HepG2 (cell line): ENCODE data around the gene PRKCE. TPM values are rescaled to one million over a fixed set of nuclear protein-coding genes. Genes with fewer than 3 reads are reported as not detected.

ENCODE experiments used
- ATAC-seq: fragments of 200-7000 bp; cut with Tn5 transposase; 3 replicates; pipeline ENCODE4 v1.9.1; 2020; ENCODE audit warnings: mild to moderate bottlenecking, moderate library complexity
- BruUV-seq: library from RNA; stranded (reverse); fragments of 400-500 nt; replicated peaks from 2 replicates; lab custom pipeline; 2021; lab: Mats Ljungman, UMichigan
- CTCF ChIA-PET: fragments of 300-600 bp; formaldehyde crosslinking; extraction: SDS; loops from one replicate; lab custom pipeline; 2021; ENCODE audit warnings: low total read pairs, inconsistent platforms, low intra/inter-chr PET ratio; lab: Yijun Ruan, JAX
- POLR2A ChIA-PET: fragments of 350-600 bp; sonication (Branson Sonifier 250); formaldehyde crosslinking; loops from one replicate; lab custom pipeline; 2020; ENCODE audit warnings: antibody characterized with exemption, inconsistent platforms; lab: Yijun Ruan, JAX
- DNase-seq: peaks from one replicate; pipeline ENCODE4 v3.0.0-alpha.2; 2015; ENCODE audit warnings: low spot score
- FAIRE-seq: peaks from 3 replicates; lab custom pipeline; 2011; peaks lifted over from hg19 to GRCh38; lab: Jason Lieb, UNC
- H2AFZ ChIP-seq: one replicate; pipeline ENCODE4 v1.6.1; 2011; ENCODE audit warnings: low read length, inconsistent platforms
- H3K27ac ChIP-seq: fragments of 300-600 bp; 3 replicates; pipeline ENCODE4 v1.8.0; 2011; ENCODE audit warnings: mixed run types, mild to moderate bottlenecking, mixed read lengths, low read length, inconsistent platforms; ENCODE audit not compliant: insufficient read depth; ENCODE audit errors: extremely low read length
- H3K27me3 ChIP-seq, 2 experiments: fragments of 200-600 bp in 1 of 2; 2 replicates in 1 of 2; 3 replicates in 1 of 2; pipeline versions ENCODE4 v1.6.0 to v1.8.0; 2011; ENCODE audit warnings: low read length in 2 of 2, mild to moderate bottlenecking in 2 of 2, moderate library complexity in 2 of 2, inconsistent platforms in 1 of 2; ENCODE audit not compliant: insufficient read depth in 2 of 2, control insufficient read depth in 1 of 2
- H3K36me3 ChIP-seq, 2 experiments: fragments of 200-600 bp in 1 of 2; replicated peaks in 1 of 2; 2 replicates in 1 of 2; 3 replicates in 1 of 2; pipeline versions ENCODE4 v1.5.1 to v1.8.0; 2011; ENCODE audit warnings: low read length in 2 of 2, inconsistent platforms in 1 of 2; ENCODE audit not compliant: insufficient read depth in 2 of 2, control insufficient read depth in 1 of 2
- H3K4me1 ChIP-seq: 2 replicates; pipeline ENCODE4 v1.5.1; 2012; ENCODE audit warnings: low read length, inconsistent platforms; ENCODE audit not compliant: insufficient read depth
- H3K4me2 ChIP-seq: 2 replicates; pipeline ENCODE4 v1.6.0; 2011; ENCODE audit warnings: low read depth, low read length, inconsistent platforms
- H3K4me3 ChIP-seq, 3 experiments: fragments of 200-600 bp in 1 of 3; sonication (generic), shearing (Covaris generic) in 1 of 3; replicated peaks in 1 of 3; 2 replicates each; pipeline ENCODE4 v1.5.1; 2011 to 2016; ENCODE audit warnings: low read length in 3 of 3, inconsistent platforms in 2 of 3, low read depth in 2 of 3, mild to moderate bottlenecking in 2 of 3, control low read depth in 1 of 3, mixed read lengths in 1 of 3; ENCODE audit not compliant: insufficient read depth in 1 of 3
- H3K79me2 ChIP-seq: one replicate; pipeline ENCODE4 v1.6.1; 2011; ENCODE audit warnings: low read length, inconsistent platforms; ENCODE audit not compliant: insufficient read depth
- H3K9ac ChIP-seq: 2 replicates; pipeline ENCODE4 v1.6.0; 2011; ENCODE audit warnings: mild to moderate bottlenecking, low read depth, low read length, inconsistent platforms; ENCODE audit not compliant: insufficient read depth
- H3K9me3 ChIP-seq: 2 replicates; pipeline ENCODE4 v1.5.1; 2012; ENCODE audit warnings: mild to moderate bottlenecking, low read length
- H4K20me1 ChIP-seq: 2 replicates; pipeline ENCODE4 v1.6.0; 2011; ENCODE audit warnings: inconsistent platforms, mild to moderate bottlenecking, low read length, moderate library complexity; ENCODE audit not compliant: insufficient read depth
- ELF4 ChIP-seq: sonication (generic); formaldehyde crosslinking; IDR thresholded peaks from 2 replicates; pipeline ENCODE4 v1.5.0; 2020; ENCODE audit warnings: missing genetic modification reagents, mild to moderate bottlenecking, moderate library complexity, borderline replicate concordance
- GTF3A ChIP-seq: sonication (generic); formaldehyde crosslinking; conservative IDR thresholded peaks from 2 replicates; pipeline ENCODE4 v1.4.0; 2020; ENCODE audit warnings: mild to moderate bottlenecking, missing genetic modification reagents
- JARID2 ChIP-seq: sonication (generic); formaldehyde crosslinking; IDR thresholded peaks from 2 replicates; pipeline ENCODE4 v1.8.1; 2023; ENCODE audit warnings: missing genetic modification reagents, inconsistent platforms; ENCODE audit not compliant: insufficient replicate concordance
- MAFK ChIP-seq, 2 experiments: IDR thresholded peaks in 1 of 2; conservative IDR thresholded peaks in 1 of 2; 2 replicates each; pipeline ENCODE4 v1.6.1; 2011; ENCODE audit warnings: improper control_type of control experiment in 2 of 2, low read length in 2 of 2
- RFXANK ChIP-seq: IDR thresholded peaks from 2 replicates; pipeline ENCODE4 v1.6.1; 2016
- SOX13 ChIP-seq, 3 experiments: fragments of 450-650 bp in 1 of 3; sonication (generic) in 1 of 3; formaldehyde crosslinking in 1 of 3; IDR thresholded peaks in 2 of 3; conservative IDR thresholded peaks in 1 of 3; 2 replicates each; pipeline versions ENCODE4 v1.5.0 to v1.6.1; 2016 to 2020; ENCODE audit warnings: antibody characterized with exemption in 1 of 3, mild to moderate bottlenecking in 1 of 3, missing compliant biosample characterization in 1 of 3, missing genetic modification reagents in 1 of 3, moderate library complexity in 1 of 3
- WGBS: methylation state at CpG from one replicate; pipeline ENCODE4 v1.1.6; 2017; ENCODE audit warnings: low lambda C conversion rate; 5-methylcytosine and 5-hydroxymethylcytosine counted together
- in situ Hi-C: cut with HindIII; loops from 2 replicates; pipeline ENCODE4 v1.10.0; 2017; ENCODE audit warnings: low pct_unique_long_range_greater_than_20kb; ENCODE audit not compliant: extremely low pct_ligation_motif_present
- intact Hi-C: fragments of 100-400 bp; cut with micrococcal nuclease; formaldehyde crosslinking; loops from one replicate; pipeline ENCODE4 v1.10.0; 2022; ENCODE audit not compliant: unreplicated experiment
- polyA plus RNA-seq, 8 experiments: library from polyadenylated mRNA; depleted of rRNA in 3 of 8; stranded (reverse) in 7 of 8; unstranded in 1 of 8; fragments of >200 nt; fragmentation: Illumina TruSeq in 4 of 8; extraction: Trizol in 4 of 8; gene quantifications; 2 replicates each; pipeline versions ENCODE4 v1.2.1 to v1.2.3, GENCODE V29; 2011 to 2016; ENCODE audit warnings: low read depth in 4 of 8, missing spikeins in 1 of 8, mixed read lengths in 1 of 8; ENCODE audit not compliant: insufficient read depth in 1 of 8
- total RNA-seq, 5 experiments: library from RNA; depleted of rRNA; stranded (reverse); fragments of >200 nt; fragmentation: Illumina TruSeq; extraction: Trizol; gene quantifications; 2 replicates each; pipeline ENCODE4 v1.2.3, GENCODE V29; 2016; ENCODE audit warnings: low read depth in 1 of 5

The PRKCE gene
- total and polyA plus RNA-seq, 2 of the 13 experiments (the other 11 are each of a cell fraction or from before 2014, with no cell fraction given), result 1.0 to 3.9 TPM

DNA sequence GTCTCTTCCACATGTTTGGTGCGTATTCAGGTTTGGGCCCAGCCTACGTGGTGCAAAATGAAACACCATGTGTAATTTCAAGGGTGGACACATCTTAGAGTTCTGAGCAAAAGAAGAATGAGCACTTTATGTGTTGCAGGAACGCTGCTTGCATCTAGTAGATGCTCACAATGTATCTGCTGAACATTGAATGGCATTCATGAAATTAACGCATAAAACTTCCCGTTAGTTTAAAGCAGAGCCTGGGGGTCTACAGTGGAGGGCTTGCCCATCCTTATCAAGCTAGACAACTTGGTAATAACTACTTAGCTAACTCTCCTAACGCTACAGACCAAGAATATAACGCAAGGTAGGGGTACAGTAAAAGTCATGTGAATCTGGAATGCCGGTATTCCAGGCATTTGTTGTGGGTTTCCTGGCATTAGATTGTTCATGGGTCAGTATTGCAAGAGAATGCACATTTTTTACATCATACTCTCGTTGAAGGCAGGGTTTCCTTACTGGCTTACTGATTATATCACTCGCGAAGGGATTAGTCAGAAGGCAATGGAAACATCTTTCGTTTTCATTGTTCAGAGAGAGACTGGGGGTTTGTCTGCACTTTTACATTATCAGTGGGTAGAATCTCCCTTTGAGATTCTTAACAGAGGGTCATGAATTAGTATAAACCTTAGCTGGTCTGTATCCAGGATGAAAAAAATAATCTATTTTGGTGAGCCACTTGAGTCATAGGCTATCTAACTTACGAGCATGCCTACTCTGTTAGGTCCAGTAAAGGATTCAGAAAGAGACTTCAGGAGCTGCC, 416.2 kb downstream of the PRKCE start (continued):
- TF ChIP-seq SOX13 (IDR thresholded peaks at IDR 0.05), result no peak
- peak in 1 of 2 experiments; percentile 44; a peak in 1 of 4 replicates for TF ChIP-seq SOX13 (CRISPR knock-in tag; conservative IDR thresholded peaks at IDR 0.05 in 1 of 2, IDR thresholded peaks at IDR 0.05 in 1 of 2)

- POLR2A ChIA-PET, result no interaction called here
- in situ Hi-C loops, result no loop called here
Measured at GRCh38 chr2:46068636-46069035, 417.2 kb downstream of the PRKCE start.

DNA sequence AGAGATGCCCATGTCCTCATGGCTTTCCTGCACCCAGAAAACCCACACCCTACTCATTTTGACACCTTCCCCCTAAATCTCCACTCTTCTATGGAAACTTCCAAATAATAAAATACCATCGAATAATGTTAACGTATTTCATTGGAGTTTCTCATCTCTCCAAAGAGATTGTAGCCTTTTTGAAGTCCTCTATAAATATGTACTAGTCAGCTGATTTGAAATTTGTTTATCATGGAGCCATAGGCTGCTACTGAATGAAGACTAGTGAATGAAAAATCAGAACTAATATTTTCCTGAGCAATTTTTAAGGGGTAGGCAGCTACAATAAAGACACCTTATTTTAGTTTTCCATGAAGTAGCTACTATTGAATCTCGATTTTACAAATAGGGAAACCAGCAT, 419.6 kb downstream of the PRKCE start:
- ChIA-PET CTCF (no interaction called here), POLR2A (no interaction called here)
- no peak for FAIRE-seq
- Histone ChIP-seq H3K4me2 (no peak overlapping the region), H3K27ac (no peak overlapping the region), H3K36me3 (no peaks in the 10 kb centered on the region), H3K4me1 (peaks cover 9% of the 10 kb centered on the region; the same call in 1 of the 2 replicates), H3K27me3 (no peaks in the 10 kb centered on the region), H3K9me3 (no peaks in the 10 kb centered on the region), H3K4me3 (no peak overlapping the region), H4K20me1 (no peaks in the 10 kb centered on the region), H3K79me2 (no peaks in the 10 kb centered on the region), H2AFZ (no peak overlapping the region), H3K9ac (no peak overlapping the region)
- intact Hi-C loops (no loop called here), in situ Hi-C loops (loop anchor here (10.0 kb wide), 1 partner anchor 284 kb away; no protein-coding TSS in a partner anchor)
- no peak for ATAC-seq
- TF ChIP-seq MAFK (conservative IDR thresholded peaks at IDR 0.05 in 1 of 2, IDR thresholded peaks at IDR 0.05 in 1 of 2; ENCODE audit: low read length in 2 of 2), result peak; percentile 36 to 59; a peak in 3 of 4 replicates
- no peak for TF ChIP-seq GTF3A
- BruUV-seq, result no TSS peak
- WGBS, result 67% methylated on average over 3 of the region's 3 CpGs
- DNase-seq, result no peak

More at GRCh38 chr2:46068636-46069035, 417.2 kb downstream of the PRKCE start:
- Histone ChIP-seq H3K9me3 (no peaks in the 10 kb centered on the region), H3K79me2 (no peaks in the 10 kb centered on the region), H2AFZ (no peak overlapping the region), H4K20me1 (no peaks in the 10 kb centered on the region), H3K27me3 (no peaks in the 10 kb centered on the region), H3K4me3 (no peak overlapping the region), H3K4me1 (peaks cover 9% of the 10 kb centered on the region; the same call in 1 of the 2 replicates), H3K36me3 (no peaks in the 10 kb centered on the region), H3K9ac (no peak overlapping the region), H3K4me2 (no peak overlapping the region), H3K27ac (no peak overlapping the region)
- FAIRE-seq (no peak), DNase-seq (no peak), ATAC-seq (no peak)
- intact Hi-C loops, result no loop called here
- WGBS, result 95% methylated on average over 4 of the region's 4 CpGs
- CTCF ChIA-PET, result no interaction called here
- TF ChIP-seq JARID2 (CRISPR knock-in tag) (no peak), RFXANK (CRISPR knock-in tag) (no peak), ELF4 (CRISPR knock-in tag) (no peak)
- no TSS peak for BruUV-seq
